Prostate gland (tissue), 2 donors: ENCODE measurements around the gene PSEN1.

Experiments
- POLR2A ChIP-seq: fragments of 450-650 bp; IDR thresholded peaks from one replicate; pipeline ENCODE4 v1.6.1; 2016; ENCODE audit warnings: antibody characterized with exemption, mild to moderate bottlenecking
- POLR2AphosphoS5 ChIP-seq: sonication (generic); formaldehyde crosslinking; IDR thresholded peaks from one replicate; pipeline ENCODE4 v1.6.1; 2017; ENCODE audit warnings: antibody characterized with exemption
- TF ChIP-seq, protein P1 (sequence below), 4 experiments: fragments of 200-600 bp in 2 of 4; fragments of 450-650 bp in 2 of 4; sonication (generic) in 2 of 4; IDR thresholded peaks; 1 replicate in 3 of 4; 2 replicates in 1 of 4; pipeline ENCODE4 v1.5.1; 2016 to 2019; ENCODE audit warnings: antibody characterized with exemption in 4 of 4, mild to moderate bottlenecking in 2 of 4, moderate library complexity in 2 of 4

GRCh38 chr14:73220061-73220460 lies 83.8 kb downstream of the PSEN1 start:
- TF ChIP-seq POLR2AphosphoS5 (no peak), POLR2A (no peak)
- TF ChIP-seq, protein P1, sequence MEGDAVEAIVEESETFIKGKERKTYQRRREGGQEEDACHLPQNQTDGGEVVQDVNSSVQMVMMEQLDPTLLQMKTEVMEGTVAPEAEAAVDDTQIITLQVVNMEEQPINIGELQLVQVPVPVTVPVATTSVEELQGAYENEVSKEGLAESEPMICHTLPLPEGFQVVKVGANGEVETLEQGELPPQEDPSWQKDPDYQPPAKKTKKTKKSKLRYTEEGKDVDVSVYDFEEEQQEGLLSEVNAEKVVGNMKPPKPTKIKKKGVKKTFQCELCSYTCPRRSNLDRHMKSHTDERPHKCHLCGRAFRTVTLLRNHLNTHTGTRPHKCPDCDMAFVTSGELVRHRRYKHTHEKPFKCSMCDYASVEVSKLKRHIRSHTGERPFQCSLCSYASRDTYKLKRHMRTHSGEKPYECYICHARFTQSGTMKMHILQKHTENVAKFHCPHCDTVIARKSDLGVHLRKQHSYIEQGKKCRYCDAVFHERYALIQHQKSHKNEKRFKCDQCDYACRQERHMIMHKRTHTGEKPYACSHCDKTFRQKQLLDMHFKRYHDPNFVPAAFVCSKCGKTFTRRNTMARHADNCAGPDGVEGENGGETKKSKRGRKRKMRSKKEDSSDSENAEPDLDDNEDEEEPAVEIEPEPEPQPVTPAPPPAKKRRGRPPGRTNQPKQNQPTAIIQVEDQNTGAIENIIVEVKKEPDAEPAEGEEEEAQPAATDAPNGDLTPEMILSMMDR (IDR thresholded peaks at IDR 0.05), result no peak
